DOHH2 (cell line): ENCODE measurements around the gene PPFIA2.

Source experiments
- H3F3A ChIP-seq: fragments of 200-600 bp; sonication (generic), shearing (Covaris generic); 2 replicates; pipeline ENCODE4 v1.6.0; 2016; ENCODE audit warnings: antibody characterized with exemption, mild to moderate bottlenecking; ENCODE audit not compliant: control insufficient read depth, insufficient read depth
- H3K27ac ChIP-seq: fragments of 200-600 bp; sonication (generic); 2 replicates; pipeline ENCODE4 v1.5.1; 2014; ENCODE audit warnings: low read depth, mild to moderate bottlenecking, low read length, moderate library complexity
- H3K27me3 ChIP-seq: fragments of 200-600 bp; sonication (generic); 2 replicates; pipeline ENCODE4 v1.6.1; 2014; ENCODE audit warnings: mild to moderate bottlenecking, low read length, mixed read lengths; ENCODE audit not compliant: control insufficient read depth
- H3K36me3 ChIP-seq: fragments of 200-600 bp; sonication (generic); 2 replicates; pipeline ENCODE4 v1.6.1; 2014; ENCODE audit warnings: mild to moderate bottlenecking, low read length, moderate library complexity, mixed read lengths; ENCODE audit not compliant: control insufficient read depth
- H3K4me1 ChIP-seq: fragments of 200-600 bp; sonication (generic); 2 replicates; pipeline ENCODE4 v1.6.1; 2014; ENCODE audit warnings: mild to moderate bottlenecking, low read length, mixed read lengths; ENCODE audit not compliant: control insufficient read depth
- H3K4me2 ChIP-seq: fragments of 200-600 bp; sonication (generic); 2 replicates; pipeline ENCODE4 v1.6.0; 2014; ENCODE audit warnings: mild to moderate bottlenecking, low read length, moderate library complexity
- H3K4me3 ChIP-seq: fragments of 200-600 bp; sonication (generic); 2 replicates; pipeline ENCODE4 v1.5.1; 2014; ENCODE audit warnings: mild to moderate bottlenecking, low read length, mixed read lengths
- H3K79me2 ChIP-seq: fragments of 200-600 bp; sonication (generic); 2 replicates; pipeline ENCODE4 v1.6.1; 2014; ENCODE audit warnings: mild to moderate bottlenecking, low read length, mixed read lengths; ENCODE audit not compliant: control insufficient read depth
- H3K9me2 ChIP-seq: fragments of 200-600 bp; sonication (generic); replicated peaks from 2 replicates; pipeline ENCODE4 v1.6.1; 2014; ENCODE audit warnings: mild to moderate bottlenecking, low read length, mixed read lengths; ENCODE audit not compliant: control insufficient read depth
- H3K9me3 ChIP-seq: fragments of 200-600 bp; sonication (generic); 2 replicates; pipeline ENCODE4 v1.6.1; 2014; ENCODE audit warnings: antibody characterized with exemption, low read length, mixed read lengths; ENCODE audit not compliant: control insufficient read depth, insufficient read depth
- H4K20me1 ChIP-seq: fragments of 200-600 bp; sonication (generic); 2 replicates; pipeline ENCODE4 v1.6.0; 2014; ENCODE audit warnings: low read depth, mild to moderate bottlenecking, antibody characterized with exemption, low read length, moderate library complexity; ENCODE audit not compliant: control insufficient read depth, insufficient read depth
- EZH2phosphoT487 ChIP-seq: fragments of 200-600 bp; sonication (generic); IDR thresholded peaks from 2 replicates; pipeline ENCODE4 v1.6.1; 2017; ENCODE audit warnings: borderline replicate concordance, mild to moderate bottlenecking, antibody characterized with exemption, low read length, moderate library complexity, mixed read lengths
- TF ChIP-seq, protein P1 (sequence below): fragments of 200-600 bp; sonication (generic); IDR thresholded peaks from one replicate; pipeline ENCODE4 v1.5.1; 2014; ENCODE audit warnings: antibody characterized with exemption, mild to moderate bottlenecking, low read depth, low read length; ENCODE audit not compliant: poor library complexity, severe bottlenecking

The PPFIA2 gene

DNA sequence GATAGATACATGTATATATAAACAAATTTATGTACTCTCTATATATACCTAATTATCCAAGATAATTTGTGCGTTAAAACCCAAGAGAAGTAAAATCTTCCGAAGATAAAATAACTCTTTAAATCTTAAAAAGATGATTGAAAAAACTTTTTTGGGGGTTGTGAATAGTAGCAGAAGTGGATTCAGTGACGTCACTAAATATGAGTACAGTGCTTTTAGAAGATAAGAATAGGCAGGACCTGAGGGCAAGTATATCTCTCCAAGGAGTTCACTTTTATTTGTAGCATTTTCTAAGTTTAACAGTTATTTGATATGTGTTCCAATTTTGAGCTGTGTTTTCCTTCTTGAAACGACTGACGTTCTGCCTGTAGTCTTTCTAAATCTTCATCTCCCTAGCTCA lies 319.8 kb downstream of the PPFIA2 start:
- Histone ChIP-seq H3K79me2 (no peaks in the 10 kb centered on the region), H3K9me2 (no peaks in the 10 kb centered on the region), H3K4me2 (no peak overlapping the region), H3K27me3 (no peaks in the 10 kb centered on the region), H3K36me3 (no peaks in the 10 kb centered on the region), H3K4me3 (no peak overlapping the region), H3K4me1 (no peaks in the 10 kb centered on the region), H3F3A (no peaks in the 10 kb centered on the region), H3K9me3 (no peaks in the 10 kb centered on the region), H4K20me1 (no peaks in the 10 kb centered on the region), H3K27ac (no peak overlapping the region)
- TF ChIP-seq EZH2phosphoT487: no peak
- TF ChIP-seq, protein P1, sequence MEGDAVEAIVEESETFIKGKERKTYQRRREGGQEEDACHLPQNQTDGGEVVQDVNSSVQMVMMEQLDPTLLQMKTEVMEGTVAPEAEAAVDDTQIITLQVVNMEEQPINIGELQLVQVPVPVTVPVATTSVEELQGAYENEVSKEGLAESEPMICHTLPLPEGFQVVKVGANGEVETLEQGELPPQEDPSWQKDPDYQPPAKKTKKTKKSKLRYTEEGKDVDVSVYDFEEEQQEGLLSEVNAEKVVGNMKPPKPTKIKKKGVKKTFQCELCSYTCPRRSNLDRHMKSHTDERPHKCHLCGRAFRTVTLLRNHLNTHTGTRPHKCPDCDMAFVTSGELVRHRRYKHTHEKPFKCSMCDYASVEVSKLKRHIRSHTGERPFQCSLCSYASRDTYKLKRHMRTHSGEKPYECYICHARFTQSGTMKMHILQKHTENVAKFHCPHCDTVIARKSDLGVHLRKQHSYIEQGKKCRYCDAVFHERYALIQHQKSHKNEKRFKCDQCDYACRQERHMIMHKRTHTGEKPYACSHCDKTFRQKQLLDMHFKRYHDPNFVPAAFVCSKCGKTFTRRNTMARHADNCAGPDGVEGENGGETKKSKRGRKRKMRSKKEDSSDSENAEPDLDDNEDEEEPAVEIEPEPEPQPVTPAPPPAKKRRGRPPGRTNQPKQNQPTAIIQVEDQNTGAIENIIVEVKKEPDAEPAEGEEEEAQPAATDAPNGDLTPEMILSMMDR: no peak

DNA sequence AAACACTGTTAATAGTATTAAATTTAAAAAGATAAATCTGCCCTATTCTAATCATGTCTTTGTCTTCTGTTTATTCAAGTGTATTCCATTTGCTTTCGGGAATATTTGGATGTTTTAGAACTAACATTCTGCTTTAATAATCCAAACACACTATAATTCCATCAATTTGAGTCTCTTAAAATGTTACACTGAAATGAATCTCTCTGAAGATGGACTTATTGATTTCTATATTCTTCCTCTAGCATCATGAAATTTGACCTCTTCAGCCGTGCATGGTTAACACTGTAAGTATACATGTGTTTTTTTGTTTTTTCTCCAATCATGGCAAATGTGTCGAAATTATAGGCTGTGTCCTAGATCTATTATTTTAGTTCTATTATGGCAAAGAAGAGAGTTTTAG lies 342.1 kb downstream of the PPFIA2 start:
- TF ChIP-seq EZH2phosphoT487: no peak
- TF ChIP-seq, protein P1: no peak

DNA sequence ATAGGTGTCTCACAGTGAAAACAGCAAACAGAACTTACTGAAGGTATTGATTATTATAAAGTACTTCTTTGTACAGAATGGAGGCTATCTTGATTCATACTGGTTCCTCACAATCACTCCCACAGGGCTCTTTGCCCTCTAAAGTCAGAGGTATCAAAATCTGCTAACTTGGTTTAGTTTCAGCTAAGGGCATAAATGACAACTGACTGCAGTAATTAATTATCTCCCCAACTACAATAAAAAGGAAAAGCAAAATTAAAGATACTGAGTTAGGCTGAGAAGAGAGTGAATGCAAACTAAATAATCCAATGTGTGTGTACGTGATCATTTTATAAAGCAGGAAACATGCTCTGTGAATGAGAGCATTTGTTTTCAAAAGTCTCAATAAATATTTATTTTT lies 342.6 kb downstream of the PPFIA2 start:
- Histone ChIP-seq H3K4me3 (no peak overlapping the region), H3K27ac (no peak overlapping the region), H4K20me1 (no peaks in the 10 kb centered on the region), H3F3A (no peaks in the 10 kb centered on the region), H3K79me2 (no peaks in the 10 kb centered on the region), H3K9me3 (no peaks in the 10 kb centered on the region), H3K27me3 (no peaks in the 10 kb centered on the region), H3K4me2 (no peak overlapping the region), H3K4me1 (no peaks in the 10 kb centered on the region), H3K9me2 (no peaks in the 10 kb centered on the region), H3K36me3 (no peaks in the 10 kb centered on the region)
- TF ChIP-seq, protein P1: no peak
- no peak for TF ChIP-seq EZH2phosphoT487

More for the DNA sequence above, 342.1 kb downstream of the PPFIA2 start:
- H3K27ac ChIP-seq: no peak overlapping the region
- H3K4me1 ChIP-seq: no peaks in the 10 kb centered on the region
- no peaks in the 10 kb centered on the region for H3K36me3 ChIP-seq
- no peaks in the 10 kb centered on the region for H4K20me1 ChIP-seq
- no peaks in the 10 kb centered on the region for H3K9me2 ChIP-seq
- no peak overlapping the region for H3K4me3 ChIP-seq
- no peaks in the 10 kb centered on the region for H3K9me3 ChIP-seq
- H3K79me2 ChIP-seq: no peaks in the 10 kb centered on the region
- H3K27me3 ChIP-seq: no peaks in the 10 kb centered on the region
- no peak overlapping the region for H3K4me2 ChIP-seq
- no peaks in the 10 kb centered on the region for H3F3A ChIP-seq

DNA sequence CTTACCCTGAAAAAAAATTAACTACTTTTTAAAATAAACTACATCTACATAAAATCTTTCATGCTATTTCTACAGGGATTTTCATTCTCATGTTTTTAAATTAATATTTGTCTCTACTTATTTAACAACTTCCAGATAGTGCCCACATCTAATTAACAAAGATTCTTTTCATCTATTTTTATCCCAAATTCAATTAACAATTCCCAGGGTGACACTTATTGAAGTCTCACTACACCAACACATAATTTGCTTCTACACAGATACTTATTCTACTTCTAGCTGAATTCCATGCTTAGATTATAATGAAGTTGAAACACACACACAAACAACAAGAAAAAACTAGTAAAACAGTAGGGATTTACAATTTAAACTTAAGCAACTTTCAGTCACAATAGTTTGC lies 344.7 kb downstream of the PPFIA2 start:
- H3K79me2 ChIP-seq: no peaks in the 10 kb centered on the region
- H3F3A ChIP-seq: no peaks in the 10 kb centered on the region
- no peak overlapping the region for H3K4me2 ChIP-seq
- no peak overlapping the region for H3K27ac ChIP-seq
- H3K4me3 ChIP-seq: no peak overlapping the region
- no peaks in the 10 kb centered on the region for H3K4me1 ChIP-seq
- no peaks in the 10 kb centered on the region for H3K27me3 ChIP-seq
- TF ChIP-seq, protein P1: no peak
- no peak for TF ChIP-seq EZH2phosphoT487
- H4K20me1 ChIP-seq: no peaks in the 10 kb centered on the region
- no peaks in the 10 kb centered on the region for H3K9me2 ChIP-seq
- no peaks in the 10 kb centered on the region for H3K36me3 ChIP-seq
- no peaks in the 10 kb centered on the region for H3K9me3 ChIP-seq
